ENCODE data around the gene PTTG2. TPM values are rescaled to one million over a fixed set of nuclear protein-coding genes. Genes with fewer than 3 reads are reported as not detected.

The PTTG2 gene
- total RNA-seq, 1 donor from 2014 or later: 1.2 TPM

DNA sequence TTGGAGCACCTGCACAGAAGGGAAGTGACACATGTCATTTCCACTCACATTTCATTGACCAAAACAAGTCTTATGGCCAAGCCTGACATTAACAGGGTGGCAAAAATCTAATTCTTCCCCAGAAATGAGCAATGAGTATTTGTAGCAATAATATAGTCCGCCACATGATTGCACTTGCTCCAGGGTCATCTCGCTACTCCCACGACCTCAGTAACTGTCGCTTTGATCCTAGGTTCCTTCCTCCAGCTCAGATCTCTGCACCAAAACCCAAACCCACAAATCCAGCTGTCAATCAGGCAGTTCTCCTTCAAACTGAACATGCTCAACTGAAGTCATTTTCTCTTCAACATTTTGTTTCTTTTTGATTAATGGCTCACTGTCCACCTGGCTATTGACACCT lies 25.2 kb upstream of the PTTG2 start:
- TF ChIP-seq, protein P1, sequence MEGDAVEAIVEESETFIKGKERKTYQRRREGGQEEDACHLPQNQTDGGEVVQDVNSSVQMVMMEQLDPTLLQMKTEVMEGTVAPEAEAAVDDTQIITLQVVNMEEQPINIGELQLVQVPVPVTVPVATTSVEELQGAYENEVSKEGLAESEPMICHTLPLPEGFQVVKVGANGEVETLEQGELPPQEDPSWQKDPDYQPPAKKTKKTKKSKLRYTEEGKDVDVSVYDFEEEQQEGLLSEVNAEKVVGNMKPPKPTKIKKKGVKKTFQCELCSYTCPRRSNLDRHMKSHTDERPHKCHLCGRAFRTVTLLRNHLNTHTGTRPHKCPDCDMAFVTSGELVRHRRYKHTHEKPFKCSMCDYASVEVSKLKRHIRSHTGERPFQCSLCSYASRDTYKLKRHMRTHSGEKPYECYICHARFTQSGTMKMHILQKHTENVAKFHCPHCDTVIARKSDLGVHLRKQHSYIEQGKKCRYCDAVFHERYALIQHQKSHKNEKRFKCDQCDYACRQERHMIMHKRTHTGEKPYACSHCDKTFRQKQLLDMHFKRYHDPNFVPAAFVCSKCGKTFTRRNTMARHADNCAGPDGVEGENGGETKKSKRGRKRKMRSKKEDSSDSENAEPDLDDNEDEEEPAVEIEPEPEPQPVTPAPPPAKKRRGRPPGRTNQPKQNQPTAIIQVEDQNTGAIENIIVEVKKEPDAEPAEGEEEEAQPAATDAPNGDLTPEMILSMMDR (IDR thresholded peaks at IDR 0.05): no peak

DNA sequence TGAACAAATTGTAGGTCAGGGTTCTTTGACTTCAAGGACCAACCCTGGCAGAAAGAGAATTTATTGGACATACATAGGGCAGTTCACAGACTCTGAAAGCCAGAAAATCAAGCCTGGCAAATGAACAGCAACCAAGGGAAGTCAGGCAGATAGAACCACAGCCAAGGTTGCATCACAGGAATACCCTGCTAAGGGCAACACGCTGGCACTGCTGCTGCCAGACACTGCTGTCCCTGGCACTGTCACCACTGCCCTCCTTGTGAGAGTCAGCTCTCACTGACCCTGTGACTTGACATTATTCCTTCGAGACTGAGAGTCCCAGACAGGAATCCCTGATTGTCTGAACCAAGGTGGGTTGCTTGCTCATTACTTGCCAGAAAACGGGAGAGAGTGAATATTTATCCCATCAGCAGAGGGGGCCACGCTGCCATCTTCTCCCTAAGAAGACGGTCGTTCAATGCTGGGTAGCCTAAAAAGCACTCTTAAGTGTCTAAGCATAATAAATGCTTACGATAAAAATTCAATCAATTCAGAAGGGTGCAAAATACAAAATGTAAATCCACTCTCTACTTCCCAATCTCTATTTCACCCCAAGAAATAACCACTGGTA lies 23.2 kb upstream of the PTTG2 start:
- DNase-seq: no peak
- Histone ChIP-seq H3K27me3 (ENCODE audit: low read depth) (no peaks in the 10 kb centered on the region), H3K4me1 (no peaks in the 10 kb centered on the region), H3K36me3 (no peaks in the 10 kb centered on the region), H3K27ac (no peak overlapping the region), H3K4me3 (no peak overlapping the region), H3K9me3 (no peaks in the 10 kb centered on the region)
- TF ChIP-seq, protein P1 (IDR thresholded peaks at IDR 0.05): no peak
- intact Hi-C loops (cut with DNase I): no loop called here
- ATAC-seq: peak; percentile 38 to 57

More for the DNA sequence above, 25.2 kb upstream of the PTTG2 start:
- H3K27me3 ChIP-seq (ENCODE audit: low read depth): no peaks in the 10 kb centered on the region
- H3K4me1 ChIP-seq: no peaks in the 10 kb centered on the region
- no peak overlapping the region for H3K4me3 ChIP-seq
- no peak for DNase-seq
- ATAC-seq: no peak
- no peaks in the 10 kb centered on the region for H3K36me3 ChIP-seq
- H3K27ac ChIP-seq: no peak overlapping the region
- intact Hi-C loops (cut with DNase I): no loop called here
- no peaks in the 10 kb centered on the region for H3K9me3 ChIP-seq

DNA sequence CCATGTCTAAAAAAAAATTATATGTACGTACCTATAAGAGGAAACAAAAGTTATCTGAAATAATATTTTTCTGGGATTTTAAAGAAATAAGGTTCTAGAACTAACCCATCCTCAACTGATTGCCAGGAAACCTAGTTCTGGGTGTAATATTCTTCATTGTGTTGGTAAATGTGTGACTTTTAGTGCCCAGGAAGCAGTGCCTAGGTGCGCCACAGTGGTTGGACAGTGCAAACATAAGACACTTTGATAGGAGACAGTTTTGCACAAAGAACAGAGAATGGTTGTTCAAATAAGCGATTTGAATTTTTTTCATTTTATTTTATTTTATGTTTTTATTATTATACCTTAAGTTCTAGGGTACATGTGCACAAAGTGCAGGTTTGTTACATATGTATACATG lies 22.0 kb upstream of the PTTG2 start:
- DNase-seq (no peak), ATAC-seq (no peak)
- intact Hi-C loops (cut with DNase I): no loop called here
- TF ChIP-seq, protein P1 (IDR thresholded peaks at IDR 0.05): no peak
- H3K4me3 ChIP-seq: no peak overlapping the region
- no peaks in the 10 kb centered on the region for H3K36me3 ChIP-seq
- no peaks in the 10 kb centered on the region for H3K9me3 ChIP-seq
- no peaks in the 10 kb centered on the region for H3K27me3 ChIP-seq (ENCODE audit: low read depth)
- H3K27ac ChIP-seq: no peak overlapping the region
- H3K4me1 ChIP-seq: no peaks in the 10 kb centered on the region

DNA sequence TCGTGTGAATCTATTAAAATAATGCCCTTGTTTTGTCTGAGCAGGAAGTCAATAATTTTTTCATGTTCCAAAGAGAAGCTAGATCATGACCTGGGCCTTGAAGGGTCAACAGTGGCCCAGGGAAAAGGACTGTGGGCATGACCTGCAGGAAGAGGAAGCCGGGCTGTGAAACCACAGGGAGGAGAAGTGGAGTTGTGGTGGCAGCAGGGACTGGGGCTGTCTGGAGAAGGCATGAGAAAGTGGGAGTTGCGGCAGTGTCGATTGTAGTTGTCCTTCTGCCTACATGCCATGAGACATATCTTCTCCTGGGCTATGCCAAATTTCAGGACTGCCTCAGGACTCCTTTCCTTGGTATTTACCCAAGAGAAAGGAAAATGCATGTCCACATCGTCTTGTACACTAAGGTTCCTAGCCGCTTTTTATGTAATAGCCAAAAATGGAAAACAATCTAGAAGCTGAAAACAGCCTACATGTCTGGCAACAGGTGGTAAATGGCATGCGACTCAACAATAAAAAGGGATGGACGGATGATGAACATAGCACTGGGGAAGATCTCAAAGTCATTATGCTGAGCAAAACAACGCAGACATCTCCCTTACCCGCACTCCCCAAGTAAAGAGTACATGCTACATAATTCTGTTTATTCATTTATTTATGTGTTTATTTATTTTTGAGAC lies 13.6 kb upstream of the PTTG2 start:
- Histone ChIP-seq H3K9me3 (no peaks in the 10 kb centered on the region), H3K27me3 (ENCODE audit: low read depth) (no peaks in the 10 kb centered on the region), H3K4me1 (peaks cover 22% of the 10 kb centered on the region), H3K36me3 (no peaks in the 10 kb centered on the region), H3K4me3 (no peak overlapping the region), H3K27ac (no peak overlapping the region)
- TF ChIP-seq, protein P1 (IDR thresholded peaks at IDR 0.05): no peak
- intact Hi-C loops (cut with DNase I): no loop called here
- peak; percentile 68 to 90 for ATAC-seq
- peak; percentile 79 for DNase-seq

DNA sequence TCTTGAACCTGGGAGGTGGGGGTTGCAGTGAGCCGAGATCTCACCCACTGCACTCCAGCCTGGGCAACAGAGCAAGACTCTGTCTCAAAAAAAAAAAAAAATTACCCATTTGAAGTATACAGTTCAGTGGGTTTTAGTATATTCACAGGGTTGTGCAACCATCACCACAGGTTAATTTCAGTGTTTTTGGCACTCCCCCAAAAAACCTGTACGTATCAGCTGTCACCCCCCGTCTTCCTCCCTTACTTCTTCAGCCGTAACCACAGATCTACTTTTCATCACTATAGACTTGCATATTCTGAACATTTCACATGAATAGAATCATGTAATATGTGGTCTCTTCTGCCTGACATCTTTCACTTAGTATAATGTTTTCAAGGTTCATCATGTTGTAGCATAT lies 11.7 kb upstream of the PTTG2 start:
- Histone ChIP-seq H3K4me1 (peaks cover 22% of the 10 kb centered on the region), H3K4me3 (no peak overlapping the region), H3K36me3 (no peaks in the 10 kb centered on the region), H3K9me3 (no peaks in the 10 kb centered on the region), H3K27ac (no peak overlapping the region), H3K27me3 (ENCODE audit: low read depth) (no peaks in the 10 kb centered on the region)
- DNase-seq (no peak), ATAC-seq (no peak)
- TF ChIP-seq, protein P1 (IDR thresholded peaks at IDR 0.05): no peak
- intact Hi-C loops (cut with DNase I): no loop called here

Data from lower lobe of right lung (tissue), 2 donors.